ENCODE measurements around the gene ELF3.

Gene ELF3

DNA sequence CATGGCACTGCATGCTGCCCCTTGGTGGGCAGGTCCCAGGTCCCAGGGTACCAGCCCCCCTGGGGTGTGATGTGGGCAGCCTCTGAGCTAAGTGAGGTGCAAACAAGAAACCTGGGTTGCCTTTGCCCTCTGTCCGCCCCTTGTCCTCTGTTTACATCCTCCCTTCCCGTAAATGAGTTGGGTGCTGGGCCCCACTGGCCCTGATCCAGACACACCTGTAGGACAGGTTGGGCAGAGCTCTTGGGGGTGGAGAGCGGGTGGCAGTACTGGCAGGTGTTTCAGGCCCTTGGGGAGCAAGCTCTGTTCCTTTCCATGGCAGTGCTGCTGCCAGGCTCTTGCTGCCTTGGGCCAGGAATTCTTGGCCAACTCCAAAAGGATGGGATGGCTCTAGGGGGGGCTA is 35.8 kb downstream of the ELF3 start:
- no peak overlapping the region for H3K27ac ChIP-seq (replicated peaks)
- no peak for TF ChIP-seq SPI1 (IDR thresholded peaks at IDR 0.05; ENCODE audit: borderline replicate concordance, low read depth)
- no peak for TF ChIP-seq POLR2AphosphoS5 (IDR thresholded peaks at IDR 0.05; ENCODE audit: low read depth)
- TF ChIP-seq, protein P1, sequence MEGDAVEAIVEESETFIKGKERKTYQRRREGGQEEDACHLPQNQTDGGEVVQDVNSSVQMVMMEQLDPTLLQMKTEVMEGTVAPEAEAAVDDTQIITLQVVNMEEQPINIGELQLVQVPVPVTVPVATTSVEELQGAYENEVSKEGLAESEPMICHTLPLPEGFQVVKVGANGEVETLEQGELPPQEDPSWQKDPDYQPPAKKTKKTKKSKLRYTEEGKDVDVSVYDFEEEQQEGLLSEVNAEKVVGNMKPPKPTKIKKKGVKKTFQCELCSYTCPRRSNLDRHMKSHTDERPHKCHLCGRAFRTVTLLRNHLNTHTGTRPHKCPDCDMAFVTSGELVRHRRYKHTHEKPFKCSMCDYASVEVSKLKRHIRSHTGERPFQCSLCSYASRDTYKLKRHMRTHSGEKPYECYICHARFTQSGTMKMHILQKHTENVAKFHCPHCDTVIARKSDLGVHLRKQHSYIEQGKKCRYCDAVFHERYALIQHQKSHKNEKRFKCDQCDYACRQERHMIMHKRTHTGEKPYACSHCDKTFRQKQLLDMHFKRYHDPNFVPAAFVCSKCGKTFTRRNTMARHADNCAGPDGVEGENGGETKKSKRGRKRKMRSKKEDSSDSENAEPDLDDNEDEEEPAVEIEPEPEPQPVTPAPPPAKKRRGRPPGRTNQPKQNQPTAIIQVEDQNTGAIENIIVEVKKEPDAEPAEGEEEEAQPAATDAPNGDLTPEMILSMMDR (IDR thresholded peaks at IDR 0.05; ENCODE audit: insufficient read depth, low read length), result no peak
- no peak for TF ChIP-seq GABPA (IDR thresholded peaks at IDR 0.05; ENCODE audit: low read depth)
- TF ChIP-seq, protein P2, sequence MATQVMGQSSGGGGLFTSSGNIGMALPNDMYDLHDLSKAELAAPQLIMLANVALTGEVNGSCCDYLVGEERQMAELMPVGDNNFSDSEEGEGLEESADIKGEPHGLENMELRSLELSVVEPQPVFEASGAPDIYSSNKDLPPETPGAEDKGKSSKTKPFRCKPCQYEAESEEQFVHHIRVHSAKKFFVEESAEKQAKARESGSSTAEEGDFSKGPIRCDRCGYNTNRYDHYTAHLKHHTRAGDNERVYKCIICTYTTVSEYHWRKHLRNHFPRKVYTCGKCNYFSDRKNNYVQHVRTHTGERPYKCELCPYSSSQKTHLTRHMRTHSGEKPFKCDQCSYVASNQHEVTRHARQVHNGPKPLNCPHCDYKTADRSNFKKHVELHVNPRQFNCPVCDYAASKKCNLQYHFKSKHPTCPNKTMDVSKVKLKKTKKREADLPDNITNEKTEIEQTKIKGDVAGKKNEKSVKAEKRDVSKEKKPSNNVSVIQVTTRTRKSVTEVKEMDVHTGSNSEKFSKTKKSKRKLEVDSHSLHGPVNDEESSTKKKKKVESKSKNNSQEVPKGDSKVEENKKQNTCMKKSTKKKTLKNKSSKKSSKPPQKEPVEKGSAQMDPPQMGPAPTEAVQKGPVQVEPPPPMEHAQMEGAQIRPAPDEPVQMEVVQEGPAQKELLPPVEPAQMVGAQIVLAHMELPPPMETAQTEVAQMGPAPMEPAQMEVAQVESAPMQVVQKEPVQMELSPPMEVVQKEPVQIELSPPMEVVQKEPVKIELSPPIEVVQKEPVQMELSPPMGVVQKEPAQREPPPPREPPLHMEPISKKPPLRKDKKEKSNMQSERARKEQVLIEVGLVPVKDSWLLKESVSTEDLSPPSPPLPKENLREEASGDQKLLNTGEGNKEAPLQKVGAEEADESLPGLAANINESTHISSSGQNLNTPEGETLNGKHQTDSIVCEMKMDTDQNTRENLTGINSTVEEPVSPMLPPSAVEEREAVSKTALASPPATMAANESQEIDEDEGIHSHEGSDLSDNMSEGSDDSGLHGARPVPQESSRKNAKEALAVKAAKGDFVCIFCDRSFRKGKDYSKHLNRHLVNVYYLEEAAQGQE (IDR thresholded peaks at IDR 0.05; ENCODE audit: insufficient replicate concordance, low read depth), result no peak
- no peak for DNase-seq (ENCODE audit: low read depth in 1 of 2, low spot score in 1 of 2)

DNA sequence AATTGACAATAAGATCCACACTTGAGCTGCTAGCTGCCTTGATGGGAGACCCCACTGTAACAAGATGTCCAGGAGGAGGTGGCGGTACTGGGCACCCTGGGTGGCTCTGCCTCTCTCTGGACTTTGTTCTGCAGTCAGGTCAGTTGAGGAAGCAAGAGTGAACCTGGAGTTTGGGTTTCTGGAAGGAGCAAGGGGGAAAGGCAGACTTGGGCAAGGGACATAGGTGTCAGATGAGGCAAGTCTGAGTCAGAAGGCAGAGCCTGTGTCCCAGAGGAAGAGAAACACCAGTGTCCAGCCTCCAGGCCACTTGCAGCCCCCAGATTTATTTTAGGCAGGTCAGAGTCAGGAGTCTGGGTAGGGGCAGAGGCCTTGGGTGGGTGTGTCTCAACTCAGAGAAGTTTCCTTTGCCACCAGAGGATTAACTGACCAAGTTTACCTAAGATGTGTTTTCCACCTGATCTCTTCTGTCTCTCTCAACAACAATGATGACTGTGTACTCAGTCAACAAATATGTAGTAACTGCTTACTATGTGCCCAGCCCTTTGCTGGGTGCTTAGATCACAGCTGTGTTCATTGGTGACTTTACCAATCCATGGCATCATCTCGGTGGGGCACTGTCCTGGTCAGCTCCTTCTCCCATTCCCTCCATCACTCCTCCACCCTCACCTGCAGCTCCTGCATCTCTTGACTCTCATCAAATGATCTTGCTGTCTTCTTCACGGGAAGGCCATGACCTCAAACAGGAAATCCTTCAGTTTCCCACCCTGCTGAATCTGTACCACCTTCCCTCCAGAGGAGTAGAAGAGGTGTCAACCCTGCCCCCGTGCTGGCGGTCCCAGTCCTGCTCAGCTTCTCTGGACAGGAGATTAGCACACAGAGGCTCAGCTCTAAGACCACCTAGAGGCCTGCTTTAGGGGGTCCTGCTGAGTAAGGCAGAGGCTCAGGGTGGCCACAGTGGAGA is 36.6 kb downstream of the ELF3 start:
- no peak overlapping the region for H3K27ac ChIP-seq (replicated peaks)
- TF ChIP-seq POLR2AphosphoS5 (IDR thresholded peaks at IDR 0.05; ENCODE audit: low read depth) (no peak), SPI1 (IDR thresholded peaks at IDR 0.05; ENCODE audit: borderline replicate concordance, low read depth) (no peak), GABPA (IDR thresholded peaks at IDR 0.05; ENCODE audit: low read depth) (no peak)
- TF ChIP-seq, protein P2 (IDR thresholded peaks at IDR 0.05; ENCODE audit: insufficient replicate concordance, low read depth), result no peak
- TF ChIP-seq, protein P1 (IDR thresholded peaks at IDR 0.05; ENCODE audit: insufficient read depth, low read length), result no peak
- H3K4me3 ChIP-seq (replicated peaks; ENCODE audit: insufficient read depth, low read length), result no peak overlapping the region
- peaks cover 3% of the 10 kb centered on the region for H3K27me3 ChIP-seq (ENCODE audit: insufficient read depth, poor library complexity, severe bottlenecking)
- DNase-seq (ENCODE audit: low read depth in 1 of 2, low spot score in 1 of 2), result no peak

More for the DNA sequence above, 35.8 kb downstream of the ELF3 start:
- no peak overlapping the region for H3K4me3 ChIP-seq (replicated peaks; ENCODE audit: insufficient read depth, low read length)
- H3K27me3 ChIP-seq (ENCODE audit: insufficient read depth, poor library complexity, severe bottlenecking), result peaks cover 3% of the 10 kb centered on the region

DNA sequence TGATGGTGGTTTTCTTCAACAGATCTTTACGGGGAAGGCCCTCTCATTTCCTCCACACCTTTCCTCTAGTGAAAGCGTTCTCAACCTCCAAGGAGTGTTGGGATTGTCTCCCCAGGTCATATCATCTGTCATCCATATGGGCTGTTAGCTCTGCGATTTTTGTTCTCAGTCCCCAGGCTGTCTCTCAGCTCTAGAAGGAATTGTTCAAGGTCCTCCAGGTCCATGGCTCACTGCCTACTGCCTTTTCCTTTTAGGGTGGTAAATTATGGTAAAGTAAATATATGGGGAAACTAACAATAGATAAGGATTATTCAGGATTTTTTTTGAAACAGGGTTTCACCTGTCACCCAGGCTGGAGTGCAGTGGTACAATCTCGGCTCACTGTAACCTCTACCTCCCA is 37.6 kb downstream of the ELF3 start:
- H3K27ac ChIP-seq (replicated peaks), result no peak overlapping the region
- no peak for TF ChIP-seq SPI1 (IDR thresholded peaks at IDR 0.05; ENCODE audit: borderline replicate concordance, low read depth)
- no peak for TF ChIP-seq POLR2AphosphoS5 (IDR thresholded peaks at IDR 0.05; ENCODE audit: low read depth)
- no peak for TF ChIP-seq GABPA (IDR thresholded peaks at IDR 0.05; ENCODE audit: low read depth)
- TF ChIP-seq, protein P1 (IDR thresholded peaks at IDR 0.05; ENCODE audit: insufficient read depth, low read length), result no peak
- TF ChIP-seq, protein P2 (IDR thresholded peaks at IDR 0.05; ENCODE audit: insufficient replicate concordance, low read depth), result no peak

More for the DNA sequence above, 37.6 kb downstream of the ELF3 start:
- DNase-seq (ENCODE audit: low read depth in 1 of 2, low spot score in 1 of 2), result no peak
- Histone ChIP-seq H3K27me3 (ENCODE audit: insufficient read depth, poor library complexity, severe bottlenecking) (peaks cover 3% of the 10 kb centered on the region), H3K4me3 (replicated peaks; ENCODE audit: insufficient read depth, low read length) (no peak overlapping the region)

Data from HL-60 (cell line).